ENCODE data around the gene C16orf92.
"Not testable (repeated sequence)": the region's sequence is repeated elsewhere in the genome, so short reads cannot be mapped to it uniquely, and the experiment has no call there.

C16orf92 gene

GRCh38 chr16:30005341-30006094 is 17.5 kb upstream of the C16orf92 start:
- DNase-seq: peak; percentile 46

DNA sequence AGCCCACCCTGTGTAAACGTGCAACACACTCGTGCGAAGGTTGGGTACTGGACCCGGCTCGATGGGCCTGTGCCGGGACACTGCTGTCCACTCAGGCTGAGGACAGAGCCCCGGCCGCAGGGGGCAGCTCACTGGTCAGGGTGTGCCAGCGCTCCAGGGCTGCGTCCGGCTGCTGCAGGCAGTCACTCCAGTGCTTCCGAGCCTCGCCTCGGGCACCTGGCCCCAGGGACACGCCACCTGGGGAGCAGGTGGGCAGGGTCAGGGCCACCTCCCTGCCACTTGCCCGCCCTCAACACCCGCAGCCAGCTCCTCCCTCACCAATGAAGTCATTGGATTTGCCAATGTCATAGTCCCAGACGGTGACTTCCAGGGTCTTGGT is 16.9 kb upstream of the C16orf92 start:
- DNase-seq: no peak

DNA sequence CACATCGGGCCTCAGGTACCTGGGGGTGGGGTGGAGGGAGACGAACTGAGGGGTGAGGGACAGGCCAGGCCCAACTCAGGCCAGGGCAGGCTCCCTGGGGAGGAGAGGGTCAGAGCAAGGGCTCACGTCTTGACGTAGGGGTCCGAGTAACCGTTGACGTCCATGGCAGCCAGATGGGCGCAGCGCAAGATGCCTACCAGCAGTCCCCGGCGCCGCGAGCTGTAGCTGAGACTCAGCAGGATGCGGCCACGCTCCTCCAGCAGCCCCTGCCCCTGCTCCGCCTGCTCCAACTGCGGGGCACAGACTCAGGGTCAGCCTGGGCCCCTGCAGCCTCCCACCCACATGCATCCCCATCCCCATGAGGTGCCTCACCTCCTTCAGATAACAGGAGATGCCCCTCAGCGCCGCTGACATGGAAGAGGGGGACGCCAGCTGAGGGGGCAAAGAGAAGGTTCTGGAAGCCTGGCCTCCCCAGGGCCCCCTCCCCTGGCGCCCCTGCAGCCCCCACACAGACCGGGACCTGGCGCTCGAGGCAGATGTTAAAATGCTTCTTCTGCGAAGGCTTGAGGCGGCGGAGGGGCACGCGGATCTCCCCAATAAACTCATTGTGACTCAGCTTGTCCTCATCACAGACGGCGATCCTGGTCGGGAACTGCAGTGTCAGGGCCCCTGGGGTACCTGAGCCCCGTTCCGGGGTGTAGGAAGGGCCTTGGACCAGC is 16.2 kb upstream of the C16orf92 start:
- no peak for DNase-seq

DNA sequence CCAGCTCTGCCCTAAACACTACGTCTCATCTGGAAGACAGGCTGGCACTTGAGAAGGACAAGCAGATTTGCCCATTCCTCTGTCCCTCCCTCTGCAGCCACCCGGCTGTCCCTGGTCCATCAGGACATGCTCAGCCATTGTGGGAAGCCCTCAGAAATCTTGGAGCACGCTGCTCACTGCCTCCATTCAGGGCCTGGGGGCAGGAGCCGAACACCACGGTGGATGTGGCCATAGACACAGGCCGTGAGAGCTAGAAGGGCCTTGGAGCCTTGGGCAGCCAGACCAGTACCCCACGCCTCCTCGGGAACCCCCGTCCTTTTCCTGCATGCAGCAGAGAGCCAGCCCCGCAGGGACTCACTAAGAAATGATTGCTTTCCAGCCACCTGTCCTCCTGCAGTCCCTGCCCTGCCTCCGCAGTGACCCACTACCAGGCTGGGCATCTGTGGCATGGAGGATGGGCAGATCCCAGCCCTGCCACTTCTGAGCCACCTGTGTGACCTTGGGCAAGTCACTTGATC is 15.6 kb upstream of the C16orf92 start:
- DNase-seq: no peak

- no peak for DNase-seq
These were observed 13.7 kb upstream of the C16orf92 start for GRCh38 chr16:30009085-30009862.

DNA sequence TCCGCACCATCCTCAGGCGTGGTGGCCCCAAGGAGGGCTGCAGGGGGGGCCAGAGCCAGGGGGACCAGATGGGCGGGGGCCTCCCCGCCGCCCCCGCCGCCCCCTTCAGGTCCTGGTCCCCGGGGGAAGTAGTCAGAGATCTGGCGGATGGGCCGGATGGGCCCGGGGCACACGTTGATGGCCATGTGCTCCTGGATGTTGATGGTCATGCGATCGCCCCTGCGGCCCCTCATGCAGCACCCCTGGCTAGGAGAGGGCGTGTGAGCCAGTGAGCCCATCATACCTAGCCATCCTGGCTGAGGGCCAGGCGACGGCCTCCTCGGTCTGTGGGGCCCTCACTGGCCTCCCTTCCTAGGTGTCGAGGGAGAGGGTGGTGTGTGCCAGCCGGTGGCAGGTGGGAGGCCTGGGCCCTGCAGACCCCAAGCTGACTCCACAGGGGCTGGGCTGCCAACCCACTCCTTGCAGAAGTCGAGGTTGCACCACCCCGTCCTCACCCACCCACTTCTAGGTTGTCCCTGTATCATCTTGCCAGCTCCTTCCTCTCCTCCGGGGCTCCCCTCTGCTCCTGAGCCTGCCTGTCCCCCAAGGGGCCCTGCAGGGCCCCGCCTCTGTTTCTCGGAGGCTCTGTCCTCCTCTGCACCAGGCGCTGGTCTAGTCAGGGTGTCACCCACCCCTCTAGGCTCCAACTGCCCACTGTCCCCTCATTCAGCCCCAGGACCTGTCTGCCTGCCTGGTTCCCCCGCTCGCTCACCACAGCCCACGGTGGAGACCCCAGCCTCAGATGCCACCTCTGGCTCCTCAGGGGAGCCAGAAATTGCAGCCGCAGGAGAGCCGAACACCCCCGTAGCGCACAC is 12.8 kb upstream of the C16orf92 start:
- no peak for DNase-seq

DNA sequence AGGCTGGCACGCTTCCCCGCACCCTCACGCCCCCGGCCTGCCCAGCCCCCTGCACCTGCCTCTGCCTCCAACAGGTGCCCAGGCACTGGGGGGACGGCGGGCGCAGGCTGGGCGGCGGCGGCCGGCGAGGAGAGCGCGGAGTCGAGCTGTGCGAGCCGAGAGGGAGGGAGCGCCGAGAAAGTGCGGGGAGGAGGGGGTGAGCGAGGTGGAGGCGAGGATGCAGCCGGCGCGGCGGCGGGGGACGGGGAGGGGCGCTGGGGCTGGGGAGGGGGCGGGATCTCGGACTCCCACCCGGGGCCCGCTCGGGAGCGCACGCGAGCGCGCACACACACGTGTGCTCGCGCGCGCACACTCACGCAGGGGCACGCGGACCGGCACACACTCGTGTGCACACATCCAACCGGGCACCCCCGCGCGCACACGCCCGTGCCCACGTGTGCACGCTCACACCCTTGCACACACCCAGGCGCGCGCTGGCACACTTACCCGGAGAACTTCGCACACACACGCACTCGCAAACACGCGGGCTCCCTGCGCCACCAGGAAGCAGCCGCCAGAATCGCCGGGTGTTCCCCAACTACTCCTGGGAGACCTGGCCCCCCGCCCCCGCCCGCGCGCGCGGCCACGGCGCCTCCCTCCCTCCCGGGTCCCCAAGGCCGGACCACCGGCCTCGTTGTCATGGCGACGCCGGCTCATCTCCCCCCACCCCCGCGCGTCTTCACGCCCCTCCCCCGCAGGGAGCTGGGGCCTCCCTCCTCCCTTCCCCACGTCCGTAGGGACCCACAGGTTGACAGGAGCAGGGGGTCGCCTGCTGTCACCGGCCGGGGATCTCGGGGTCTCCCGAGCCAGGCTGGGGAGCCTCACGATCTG is 11.9 kb upstream of the C16orf92 start, which contains the start of gene DOC2A:
DOC2A (minus strand) TSS at position 184 of the 870 bp plus-strand sequence. CDS start 805 bp downstream, outside the sequence.
- no peak for DNase-seq

DNA sequence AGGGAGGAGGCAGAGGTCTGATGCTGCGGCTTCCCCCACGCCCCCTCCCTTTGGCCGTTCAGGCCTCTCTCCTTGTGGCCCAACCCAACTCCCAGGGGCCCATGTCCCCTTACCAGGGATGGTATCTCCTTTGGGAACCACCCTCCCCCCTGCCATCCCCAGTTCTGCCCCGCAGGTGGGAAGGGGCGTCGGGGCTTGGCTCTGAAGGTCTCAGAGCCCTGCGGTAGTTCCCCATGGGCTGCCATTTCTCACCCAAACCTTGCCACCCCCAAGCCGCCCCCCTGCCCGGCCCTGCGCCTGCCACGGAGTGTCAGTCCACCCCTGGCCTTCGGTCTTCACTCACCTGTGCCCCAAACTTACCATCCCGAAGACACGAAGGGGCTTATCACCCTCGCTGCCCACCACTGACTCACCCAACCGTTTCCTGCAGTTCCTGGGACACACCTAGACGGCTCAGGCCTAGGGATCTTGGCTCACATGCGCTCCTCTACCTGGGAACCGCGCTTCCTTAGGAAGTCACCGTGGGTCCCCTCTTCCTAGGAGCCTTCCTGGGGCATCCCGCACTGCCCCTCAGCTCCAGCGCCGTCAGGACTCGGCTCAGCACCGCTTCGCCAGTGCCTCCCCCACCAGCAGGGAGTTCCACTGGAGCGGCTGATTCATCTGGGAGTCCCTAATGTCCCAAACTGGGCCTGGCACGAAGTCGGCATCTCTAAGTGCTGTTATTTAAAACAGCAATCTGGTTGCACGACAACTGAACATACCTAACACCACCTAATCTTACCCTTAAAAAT is 11.1 kb upstream of the C16orf92 start:
- DNase-seq: peak; percentile 19

- DNase-seq: not testable (repeated sequence)
These were observed 10.4 kb upstream of the C16orf92 start for GRCh38 chr16:30012598-30012997.

- not testable (repeated sequence) for DNase-seq
These were observed 7.5 kb upstream of the C16orf92 start for GRCh38 chr16:30015450-30015849.

DNA sequence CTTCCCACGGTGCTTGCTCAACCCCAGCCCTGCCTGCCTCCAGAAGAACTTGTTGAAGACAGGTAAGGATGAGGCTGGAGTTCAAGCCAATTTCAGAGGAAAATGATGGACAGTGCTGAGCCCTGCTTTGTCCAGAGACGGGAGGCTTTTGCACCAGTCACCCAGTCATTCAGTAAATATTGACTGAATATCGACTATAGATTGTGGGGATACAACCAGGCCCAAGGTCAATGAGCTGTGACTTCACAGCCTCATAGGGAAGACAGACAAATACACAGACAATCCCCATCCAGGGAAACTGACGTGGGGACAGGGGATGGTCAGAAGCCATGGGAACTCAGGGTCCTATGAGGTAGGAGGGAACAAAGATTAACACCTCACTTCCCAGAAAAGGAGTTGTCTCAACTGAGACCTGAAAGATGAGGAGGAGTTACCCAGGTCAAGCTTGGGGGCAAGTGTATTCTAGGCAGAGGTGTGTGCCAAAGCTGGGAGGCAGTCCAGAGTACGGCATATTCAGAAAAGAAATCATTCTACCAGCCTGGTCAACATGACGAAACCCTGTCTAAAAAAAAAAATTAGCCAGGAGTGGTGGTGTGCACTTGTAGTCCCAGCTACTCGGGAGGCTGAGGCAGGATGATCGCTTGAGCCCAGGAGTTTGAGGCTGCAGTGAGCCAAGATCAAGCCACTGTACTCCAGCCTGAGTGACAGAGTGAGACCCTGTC is 6.3 kb upstream of the C16orf92 start:
- no peak for DNase-seq

DNA sequence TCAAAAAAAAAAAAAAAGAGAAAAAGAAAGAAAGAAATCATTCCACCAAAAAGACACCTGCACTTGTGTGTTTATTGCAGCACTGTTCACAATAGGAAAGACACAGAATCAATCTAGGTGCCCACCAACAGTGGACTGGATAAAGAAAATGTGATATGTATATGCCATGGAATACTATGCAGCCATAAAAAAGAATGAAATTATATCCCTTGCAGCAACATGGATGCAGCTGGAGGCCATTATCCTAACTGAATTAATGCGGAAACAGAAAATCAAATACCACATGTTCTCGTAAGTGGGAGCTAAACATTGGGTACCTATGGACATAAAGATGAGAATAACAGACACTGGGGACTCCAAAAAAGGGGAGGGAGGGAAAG is 5.7 kb upstream of the C16orf92 start:
- no peak for DNase-seq

DNA sequence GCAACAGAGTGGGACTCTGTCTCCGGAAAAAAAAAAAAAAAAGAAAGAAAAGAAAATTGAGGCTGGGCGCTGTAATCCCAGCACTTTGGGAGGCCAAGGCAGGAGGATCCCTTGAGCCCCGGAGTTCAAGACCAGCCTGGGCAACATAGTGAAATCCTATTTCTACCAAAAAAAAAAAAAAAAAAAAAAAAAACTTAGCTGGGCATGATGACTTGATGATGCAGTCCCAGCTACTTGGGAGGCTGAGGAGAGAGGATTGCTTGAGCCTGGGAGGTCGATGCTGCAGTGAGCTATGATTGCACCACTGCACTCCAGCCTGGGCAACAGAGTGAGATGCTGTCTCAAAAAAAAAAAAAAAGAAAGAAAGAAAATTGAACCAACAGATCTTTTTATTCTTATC is 5.1 kb upstream of the C16orf92 start:
- DNase-seq: not testable (repeated sequence)

GRCh38 chr16:30018731-30019158 is 4.3 kb upstream of the C16orf92 start:
- DNase-seq: peak; percentile 59

DNA sequence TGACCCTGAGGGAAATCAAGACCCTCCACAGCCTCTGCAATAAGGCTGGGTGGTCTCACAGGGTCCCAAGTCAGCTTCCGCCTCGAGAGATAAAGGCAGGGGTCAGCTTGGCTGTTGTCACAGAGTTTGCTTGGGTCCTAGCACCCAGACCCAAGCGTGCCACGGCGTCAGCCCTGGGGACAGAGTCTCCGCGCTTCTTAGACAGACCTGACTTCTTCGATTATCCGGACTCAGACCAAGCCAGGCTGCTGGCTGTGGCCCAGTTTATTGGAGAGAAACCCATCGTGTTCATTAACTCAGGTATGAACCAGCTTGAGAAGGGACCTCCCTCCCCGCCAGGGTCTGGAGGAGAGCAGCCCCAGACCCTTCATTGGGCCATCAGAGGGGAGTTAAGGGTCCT is 588 bp downstream of the C16orf92 start:
- no peak for DNase-seq

DNA sequence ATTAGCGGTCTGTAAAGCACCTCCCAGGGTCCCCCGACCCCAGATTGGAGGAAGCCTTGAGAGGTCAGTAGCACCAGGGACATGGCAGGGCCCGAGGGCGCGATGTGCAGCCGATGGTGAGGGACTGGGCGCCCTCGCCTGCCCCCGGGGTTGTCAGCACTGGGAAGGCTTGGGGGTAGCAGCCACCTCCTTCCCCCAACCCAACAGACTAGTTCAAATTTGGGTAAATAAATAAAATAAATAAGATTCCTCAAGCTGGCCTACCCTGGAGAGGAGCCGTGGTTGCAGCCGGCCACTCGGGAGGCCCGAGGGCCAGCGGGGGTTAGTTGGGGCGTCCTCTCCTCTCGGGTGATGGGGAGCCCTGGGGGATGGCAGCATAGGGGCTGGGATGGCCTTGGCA is 1.5 kb downstream of the C16orf92 start:
- DNase-seq: no peak

GRCh38 chr16:30025156-30025555 is 2.2 kb downstream of the C16orf92 start:
- no peak for DNase-seq

GRCh38 chr16:30025574-30025973 is 2.6 kb downstream of the C16orf92 start:
- DNase-seq: no peak

DNA sequence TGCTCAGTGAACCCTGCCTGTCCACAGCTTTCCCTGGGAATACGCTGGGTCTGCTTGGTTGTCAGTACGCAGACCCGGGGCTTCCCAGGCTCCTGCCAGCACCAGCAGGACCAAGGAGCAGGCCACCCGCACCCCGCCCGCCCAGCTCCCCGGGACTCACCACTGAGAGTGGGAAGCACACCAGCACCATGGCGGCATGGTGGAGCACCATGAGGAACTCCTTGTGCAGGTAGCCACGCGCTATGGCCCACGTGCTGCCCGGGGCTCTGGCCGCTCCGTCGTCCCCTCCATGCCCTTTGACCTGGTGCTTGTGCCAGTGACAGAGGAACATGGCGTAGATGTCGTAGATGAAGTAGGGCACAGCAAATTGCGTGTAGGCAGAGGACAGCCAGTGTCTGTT is 3.5 kb downstream of the C16orf92 start:
- no peak for DNase-seq

All from fibroblast of skin of back (primary cell).